HepG2 (cell line): ENCODE results near the gene CTTNBP2NL. TPM values are rescaled to one million over a fixed set of nuclear protein-coding genes. Genes with fewer than 3 reads are reported as not detected.
A peak's percentile ranks its signal among the peaks of the same experiment; 100 is the strongest.

Experiments used
- ARNT2 ChIP-seq: sonication (generic); formaldehyde crosslinking; IDR thresholded peaks from 2 replicates; pipeline ENCODE4 v1.8.0; 2022; ENCODE audit warnings: mild to moderate bottlenecking, low read depth, missing genetic modification reagents, moderate library complexity
- HNRNPLL ChIP-seq: fragments of 200-400 bp; formaldehyde crosslinking; IDR thresholded peaks from 2 replicates; pipeline ENCODE4 v1.6.1; 2017; ENCODE audit warnings: mild to moderate bottlenecking, low read depth, low read length; ENCODE audit not compliant: poor library complexity, severe bottlenecking
- HOMEZ ChIP-seq: IDR thresholded peaks from 2 replicates; pipeline ENCODE4 v1.6.1; 2016; ENCODE audit warnings: low read depth
- MED1 ChIP-seq: sonication (generic); formaldehyde crosslinking; IDR thresholded peaks from 2 replicates; pipeline ENCODE4 v1.4.0; 2020; ENCODE audit warnings: missing genetic modification reagents
- PAXIP1 ChIP-seq: sonication (generic); formaldehyde crosslinking; conservative IDR thresholded peaks from 2 replicates; pipeline ENCODE4 v1.4.0; 2020; ENCODE audit warnings: mild to moderate bottlenecking, missing genetic modification reagents, moderate library complexity
- PHF20 ChIP-seq: sonication (generic); formaldehyde crosslinking; IDR thresholded peaks from 2 replicates; pipeline ENCODE4 v1.5.0; 2020; ENCODE audit warnings: mild to moderate bottlenecking, missing genetic modification reagents
- RARG ChIP-seq: sonication (generic); formaldehyde crosslinking; IDR thresholded peaks from 2 replicates; pipeline ENCODE4 v1.4.0; 2020; ENCODE audit warnings: low read depth, mild to moderate bottlenecking, missing genetic modification reagents
- RBFOX2 ChIP-seq: fragments of 200-400 bp; formaldehyde crosslinking; IDR thresholded peaks from 2 replicates; pipeline ENCODE4 v1.6.1; 2017; ENCODE audit warnings: low read depth, mild to moderate bottlenecking, low read length
- SAP130 ChIP-seq: IDR thresholded peaks from 2 replicates; pipeline ENCODE4 v1.6.1; 2016; ENCODE audit warnings: low read depth
- SMAD3 ChIP-seq: sonication (generic); formaldehyde crosslinking; IDR thresholded peaks from 2 replicates; pipeline ENCODE4 v1.4.0; 2020; ENCODE audit warnings: missing genetic modification reagents
- ZNF143 ChIP-seq: sonication (generic); formaldehyde crosslinking; IDR thresholded peaks from 2 replicates; pipeline ENCODE4 v1.4.0; 2020; ENCODE audit warnings: missing genetic modification reagents
- ZNF335 ChIP-seq: sonication (generic); formaldehyde crosslinking; IDR thresholded peaks from 2 replicates; pipeline ENCODE4 v1.4.0; 2020; ENCODE audit warnings: missing genetic modification reagents
- ZNF414 ChIP-seq: sonication (generic); formaldehyde crosslinking; IDR thresholded peaks from 2 replicates; pipeline ENCODE4 v1.5.0; 2020; ENCODE audit warnings: missing genetic modification reagents
- ZNF496 ChIP-seq: sonication (generic); formaldehyde crosslinking; IDR thresholded peaks from 2 replicates; pipeline ENCODE4 v1.8.1; 2023; ENCODE audit warnings: mild to moderate bottlenecking, moderate library complexity, missing genetic modification reagents; ENCODE audit not compliant: insufficient replicate concordance
- ZNF607 ChIP-seq: sonication (generic); formaldehyde crosslinking; IDR thresholded peaks from 2 replicates; pipeline ENCODE4 v1.5.1; 2020; ENCODE audit warnings: missing genetic modification reagents, mild to moderate bottlenecking, borderline replicate concordance
- ZNF687 ChIP-seq: sonication (generic); formaldehyde crosslinking; IDR thresholded peaks from 2 replicates; pipeline ENCODE4 v1.5.1; 2020; ENCODE audit warnings: mild to moderate bottlenecking, missing genetic modification reagents, moderate library complexity
- ZNF766 ChIP-seq: sonication (generic); formaldehyde crosslinking; IDR thresholded peaks from 2 replicates; pipeline ENCODE4 v1.5.0; 2020; ENCODE audit warnings: missing genetic modification reagents, borderline replicate concordance
- ZNF839 ChIP-seq: sonication (generic); formaldehyde crosslinking; IDR thresholded peaks from 2 replicates; pipeline ENCODE4 v1.4.0; 2020; ENCODE audit warnings: missing genetic modification reagents, mild to moderate bottlenecking, borderline replicate concordance
- polyA plus RNA-seq, 8 experiments: library from polyadenylated mRNA; depleted of rRNA in 3 of 8; stranded (reverse) in 7 of 8; unstranded in 1 of 8; fragments of >200 nt; fragmentation: Illumina TruSeq in 4 of 8; extraction: Trizol in 4 of 8; gene quantifications; 2 replicates each; pipeline versions ENCODE4 v1.2.1 to v1.2.3, GENCODE V29; 2011 to 2016; ENCODE audit warnings: low read depth in 4 of 8, missing spikeins in 1 of 8, mixed read lengths in 1 of 8; ENCODE audit not compliant: insufficient read depth in 1 of 8
- total RNA-seq, 5 experiments: library from RNA; depleted of rRNA; stranded (reverse); fragments of >200 nt; fragmentation: Illumina TruSeq; extraction: Trizol; gene quantifications; 2 replicates each; pipeline ENCODE4 v1.2.3, GENCODE V29; 2016; ENCODE audit warnings: low read depth in 1 of 5

The CTTNBP2NL gene
- total and polyA plus RNA-seq, 2 of the 13 experiments (the other 11 are each of a cell fraction or from before 2014, with no cell fraction given): 2.1 to 4.1 TPM

- peak; percentile 47 for TF ChIP-seq PAXIP1 (CRISPR knock-in tag)
- 0 out of 2 replicates have a peak, but pooled peaks have one; percentile 3 for TF ChIP-seq SMAD3 (CRISPR knock-in tag)
- TF ChIP-seq PHF20: peak; percentile 55; the same call in 1 of the 2 replicates
- 0 out of 2 replicates have a peak, but pooled peaks have one; percentile 41 for TF ChIP-seq ARNT2
- peak; percentile 46 for TF ChIP-seq HNRNPLL
- 0 out of 2 replicates have a peak, but pooled peaks have one; percentile 48 for TF ChIP-seq ZNF839 (CRISPR knock-in tag)
- TF ChIP-seq ZNF496: no peak
- TF ChIP-seq SAP130 (CRISPR knock-in tag): peak; percentile 72
- peak; percentile 75 for TF ChIP-seq RBFOX2
- TF ChIP-seq ZNF687 (CRISPR knock-in tag): peak; percentile 74
- TF ChIP-seq ZNF335 (CRISPR knock-in tag): peak; percentile 71; the same call in 1 of the 2 replicates
- 0 out of 2 replicates have a peak, but pooled peaks have one; percentile 27 for TF ChIP-seq MED1 (CRISPR knock-in tag)
- TF ChIP-seq RARG (CRISPR knock-in tag): no peak
- TF ChIP-seq ZNF414 (CRISPR knock-in tag): no peak
- TF ChIP-seq ZNF607 (CRISPR knock-in tag): peak; percentile 59; the same call in 1 of the 2 replicates
- 0 out of 2 replicates have a peak, but pooled peaks have one; percentile 15 for TF ChIP-seq HOMEZ (CRISPR knock-in tag)
- peak; percentile 55; the same call in 1 of the 2 replicates for TF ChIP-seq ZNF143 (CRISPR knock-in tag)
- TF ChIP-seq ZNF766 (CRISPR knock-in tag): 0 out of 2 replicates have a peak, but pooled peaks have one; percentile 43
These were observed at the start of gene CTTNBP2NL (continued) for GRCh38 chr1:112395821-112396652.
